GM19467 (cell line): ENCODE results near the gene NT5C3B.
"Not testable (repeated sequence)": the region's sequence is repeated elsewhere in the genome, so short reads cannot be mapped to it uniquely, and the experiment has no call there.

Experiments used
- ATAC-seq: cut with Tn5 transposase; IDR thresholded peaks from one replicate; pipeline ENCODE4 v1.9.1; 2021; ENCODE audit warnings: mild to moderate bottlenecking, moderate library complexity; ENCODE audit not compliant: unreplicated experiment

NT5C3B gene

GRCh38 chr17:41835800-41836549 lies at the start of gene NT5C3B:
Gene NT5C3B (minus strand): TSS chr17:41836232. CDS start chr17:41836193, 39 bp downstream.
- ATAC-seq, result peak; percentile 58

DNA sequence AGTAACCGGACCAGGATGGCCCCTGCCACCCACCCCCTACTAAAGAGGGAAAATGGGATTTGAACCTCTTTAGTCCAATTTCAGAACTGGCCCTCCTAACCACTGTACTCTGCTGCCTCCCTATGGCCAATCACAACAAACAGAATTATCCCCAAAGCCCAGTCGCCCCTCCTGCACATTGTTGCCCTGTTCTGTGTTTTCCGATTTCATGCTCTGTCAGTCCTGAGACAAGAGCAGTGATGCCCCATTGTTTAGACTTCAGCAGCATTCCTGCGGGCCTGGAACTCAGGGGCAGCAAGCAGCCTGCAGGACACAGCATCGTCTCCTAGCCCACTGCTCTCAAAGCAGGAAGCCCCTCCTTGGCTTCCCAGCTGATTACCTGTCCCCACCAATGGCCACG lies 49.7 kb upstream of the NT5C3B start:
- ATAC-seq, result no peak

GRCh38 chr17:41882756-41883155 lies 46.7 kb upstream of the NT5C3B start:
- ATAC-seq, result no peak

- no peak for ATAC-seq
Observed at GRCh38 chr17:41880130-41880529, 44.1 kb upstream of the NT5C3B start.

DNA sequence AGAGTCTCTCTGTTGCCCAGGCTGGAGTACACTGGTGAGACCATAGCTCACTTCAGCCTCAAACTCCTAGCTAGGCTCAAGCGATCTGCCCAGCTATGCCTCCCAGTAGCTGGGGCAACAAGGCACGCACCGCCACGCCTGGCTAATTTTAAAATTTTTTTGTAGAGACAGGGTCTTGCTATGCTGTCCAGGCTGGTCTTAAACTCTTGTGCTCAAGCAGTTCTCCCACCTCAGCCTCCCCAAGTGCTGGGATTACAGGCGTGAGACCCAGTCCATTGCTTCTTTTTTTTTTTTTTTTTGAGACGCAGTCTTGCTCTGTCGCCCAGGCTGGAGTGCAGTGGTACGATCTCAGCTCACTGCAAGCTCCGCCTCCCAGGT lies 38.2 kb upstream of the NT5C3B start:
- not testable (repeated sequence) for ATAC-seq

DNA sequence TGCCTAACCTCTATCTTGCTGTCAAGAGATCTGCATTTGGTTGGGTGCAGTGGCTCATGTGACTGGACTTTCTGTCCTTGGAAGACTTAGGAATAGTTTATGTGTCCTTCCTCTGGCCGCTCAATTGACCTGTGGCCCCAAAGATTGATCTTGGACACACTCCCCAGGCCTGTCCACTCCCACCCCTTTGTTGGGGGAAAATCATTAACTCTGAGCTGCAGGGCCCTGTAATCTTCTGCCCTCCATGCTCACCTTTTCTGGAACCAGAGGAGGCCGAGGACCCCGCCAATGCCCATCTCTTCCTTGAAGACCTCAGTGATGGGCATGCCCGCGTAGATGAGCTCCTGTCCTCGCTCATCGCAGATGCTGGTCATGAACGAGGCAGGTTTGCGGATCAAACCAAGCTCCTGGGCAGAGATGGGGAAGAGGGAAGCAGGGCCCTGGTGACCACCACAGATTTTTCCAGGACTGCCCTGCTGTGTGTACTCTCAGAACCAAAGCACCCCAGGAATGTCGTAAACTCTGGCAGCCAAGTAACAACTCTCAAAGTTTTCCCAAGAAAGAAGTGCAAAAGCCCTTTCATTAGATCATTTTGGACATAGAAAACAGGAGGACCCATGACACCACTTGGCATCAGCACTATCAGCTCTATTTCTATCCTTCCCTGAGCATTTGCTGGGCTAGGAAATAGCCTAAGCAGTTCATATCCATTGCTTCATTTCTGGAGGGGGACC lies 37.7 kb upstream of the NT5C3B start:
- no peak for ATAC-seq

GRCh38 chr17:41871789-41872188 lies 35.8 kb upstream of the NT5C3B start:
- ATAC-seq, result no peak

DNA sequence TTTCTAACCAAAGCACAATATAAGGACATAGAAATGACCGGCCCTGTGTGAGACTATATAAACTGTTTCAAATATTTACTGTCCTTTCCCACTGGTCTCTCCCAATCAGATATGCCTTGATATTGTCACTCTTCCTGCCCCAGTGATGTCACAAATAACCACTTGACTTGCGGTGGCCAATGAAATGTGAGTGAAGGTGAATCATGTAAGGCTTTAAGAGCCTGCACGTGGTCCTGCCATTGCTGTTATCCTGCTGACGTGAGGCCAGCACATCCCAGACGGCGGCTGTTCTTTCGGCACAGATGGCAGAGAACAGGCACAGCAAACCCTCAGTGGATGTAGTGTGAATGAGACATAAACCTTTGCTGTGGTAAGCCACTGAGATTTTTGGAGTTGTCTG lies 34.6 kb upstream of the NT5C3B start:
- no peak for ATAC-seq

DNA sequence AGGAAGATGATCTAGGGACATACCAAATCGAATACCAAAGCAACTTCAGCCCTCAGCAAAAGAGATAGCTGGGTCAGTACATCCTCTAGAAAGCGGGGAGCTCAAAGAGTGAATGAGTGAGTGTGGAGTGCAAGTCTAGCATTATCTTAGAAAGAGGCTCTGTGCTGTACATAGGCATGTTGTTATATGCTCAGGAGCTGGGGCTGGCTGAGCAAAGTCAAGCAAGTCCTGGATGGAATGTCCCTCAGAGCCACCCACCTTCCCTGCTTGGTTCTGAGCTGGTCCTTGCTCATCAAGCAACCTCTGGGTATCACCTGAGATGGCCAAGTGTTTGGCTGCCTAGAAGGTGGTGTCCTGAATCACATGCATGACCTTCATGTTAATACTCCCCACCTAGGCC lies 34.1 kb upstream of the NT5C3B start:
- ATAC-seq, result no peak

- no peak for ATAC-seq
Observed at GRCh38 chr17:41869426-41869825, 33.4 kb upstream of the NT5C3B start.

- no peak for ATAC-seq
Observed at GRCh38 chr17:41868568-41868967, 32.5 kb upstream of the NT5C3B start.

- no peak for ATAC-seq
Observed at GRCh38 chr17:41865596-41865893, 29.5 kb upstream of the NT5C3B start.

GRCh38 chr17:41864836-41865595 lies 29.0 kb upstream of the NT5C3B start, which contains the start of gene KLHL11:
Gene KLHL11 (minus strand): TSS chr17:41865423. CDS start chr17:41865370, 53 bp downstream.
- ATAC-seq, result peak; percentile 79

GRCh38 chr17:41864498-41864835 lies 28.4 kb upstream of the NT5C3B start:
- peak; percentile 26 for ATAC-seq

- no peak for ATAC-seq
Observed at GRCh38 chr17:41863074-41863848, 27.2 kb upstream of the NT5C3B start.

GRCh38 chr17:41860254-41860931 lies 24.4 kb upstream of the NT5C3B start:
- ATAC-seq, result no peak

- not testable (repeated sequence) for ATAC-seq
Observed at GRCh38 chr17:41851382-41851781, 15.3 kb upstream of the NT5C3B start.

DNA sequence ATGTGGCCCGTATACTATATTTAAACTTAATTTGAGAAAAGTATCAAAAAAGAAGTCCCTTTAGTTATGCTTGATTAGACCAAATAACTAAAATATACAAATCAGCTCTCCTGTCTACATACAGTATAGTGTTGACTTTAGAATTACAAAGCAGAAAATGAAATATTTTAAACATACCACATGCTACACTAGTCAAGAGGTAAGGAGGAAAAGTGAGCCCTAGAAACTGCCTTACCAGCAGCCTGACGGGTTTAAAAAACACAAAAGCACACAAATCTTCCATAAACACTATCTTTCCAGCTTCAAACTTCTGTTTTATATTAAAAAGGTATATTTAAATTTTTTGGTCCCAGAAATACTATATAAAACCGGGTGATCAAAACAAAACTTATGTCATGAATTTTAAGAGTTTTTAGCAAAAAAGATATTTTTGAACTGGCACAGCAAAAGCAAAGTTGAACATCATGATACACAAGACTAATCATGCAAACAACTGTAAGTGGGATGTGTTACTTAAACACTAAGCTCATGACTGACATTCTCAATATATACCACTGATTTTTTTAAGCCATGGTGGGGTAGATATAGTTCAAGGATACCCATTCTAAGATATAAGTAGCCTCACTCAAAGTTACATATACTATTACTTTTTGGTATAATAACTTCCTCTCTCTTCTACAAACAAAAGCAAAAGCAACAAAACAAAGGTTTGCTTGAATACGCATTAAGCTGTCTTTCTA lies 13.4 kb upstream of the NT5C3B start:
- no peak for ATAC-seq

DNA sequence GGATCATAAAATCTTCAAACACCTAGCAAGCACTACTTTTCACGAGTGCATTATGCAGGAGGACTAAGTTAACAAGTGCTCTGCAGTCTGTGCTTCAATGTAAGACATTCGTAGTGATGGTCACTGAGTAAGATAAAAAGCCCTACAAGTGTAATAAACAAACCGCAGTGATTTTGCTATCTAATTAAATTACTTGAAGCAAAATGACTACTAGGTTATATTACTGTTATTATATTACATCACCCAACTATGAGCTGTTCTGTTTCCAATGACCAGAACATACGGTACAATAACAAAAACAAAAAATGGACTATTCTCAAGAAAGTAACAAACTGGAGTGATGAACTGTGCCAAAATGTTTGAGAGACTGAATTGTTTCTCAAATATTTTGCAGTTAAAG lies 12.8 kb upstream of the NT5C3B start:
- no peak for ATAC-seq

DNA sequence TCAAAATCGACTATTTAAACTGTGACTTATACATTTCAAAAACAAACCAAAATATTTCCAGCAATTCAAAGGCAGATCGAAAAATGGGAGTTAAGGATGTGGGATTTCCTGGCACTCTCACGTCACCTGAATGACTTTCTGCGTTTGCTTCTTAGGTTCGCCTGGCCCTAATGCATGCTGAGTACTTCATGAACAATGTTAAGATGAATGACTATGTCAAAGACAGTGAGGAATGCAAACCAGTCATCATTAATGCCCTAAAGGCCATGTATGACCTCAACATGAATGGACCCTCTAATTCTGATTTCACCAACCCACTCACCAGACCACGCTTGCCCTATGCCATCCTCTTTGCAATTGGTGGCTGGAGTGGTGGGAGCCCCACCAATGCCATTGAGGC lies 8.9 kb upstream of the NT5C3B start:
- ATAC-seq, result no peak
